Medulla oblongata (tissue), 1 donor: Measurements from ENCODE around the gene KBTBD4.

Source experiments
- DNase-seq: peaks from one replicate; pipeline ENCODE4 v3.0.0-alpha.2; 2015; ENCODE audit errors: extremely low spot score

KBTBD4 gene

GRCh38 chr11:47578524-47579494, at the start of gene KBTBD4, which contains the start of gene NDUFS3:
Gene KBTBD4, minus strand, starts transcription at chr11:47578970. Its CDS starts 19 bp downstream, at chr11:47578951.
Gene NDUFS3, plus strand, starts transcription at chr11:47579074. Its CDS starts 18 bp downstream, at chr11:47579092.
- peak; percentile 94 for DNase-seq

GRCh38 chr11:47628026-47628425, 49.3 kb upstream of the KBTBD4 start:
- no peak for DNase-seq

GRCh38 chr11:47626234-47626633, 47.5 kb upstream of the KBTBD4 start:
- no peak for DNase-seq

- DNase-seq: peak; percentile 51
Observed at GRCh38 chr11:47620836-47621378, 42.1 kb upstream of the KBTBD4 start.

GRCh38 chr11:47617417-47617809, 38.6 kb upstream of the KBTBD4 start:
- no peak for DNase-seq

GRCh38 chr11:47616726-47617416, 38.1 kb upstream of the KBTBD4 start:
- DNase-seq: peak; percentile 80

GRCh38 chr11:47615249-47615648, 36.5 kb upstream of the KBTBD4 start:
- DNase-seq: no peak

GRCh38 chr11:47611348-47611794, 32.6 kb upstream of the KBTBD4 start:
- DNase-seq: peak; percentile 88

- DNase-seq: no peak
Observed at GRCh38 chr11:47609675-47610074, 30.9 kb upstream of the KBTBD4 start.

GRCh38 chr11:47607380-47607779, 28.6 kb upstream of the KBTBD4 start:
- peak; percentile 44 for DNase-seq

GRCh38 chr11:47606731-47607130, 28.0 kb upstream of the KBTBD4 start:
- no peak for DNase-seq

- DNase-seq: no peak
Observed at GRCh38 chr11:47605921-47606320, 27.2 kb upstream of the KBTBD4 start.

GRCh38 chr11:47603295-47603694, 24.5 kb upstream of the KBTBD4 start:
- DNase-seq: no peak

GRCh38 chr11:47599902-47600301, 21.1 kb upstream of the KBTBD4 start:
- DNase-seq: peak; percentile 55

- no peak for DNase-seq
Observed at GRCh38 chr11:47595967-47596366, 17.2 kb upstream of the KBTBD4 start.

GRCh38 chr11:47595029-47595428, 16.3 kb upstream of the KBTBD4 start:
- peak; percentile 80 for DNase-seq

GRCh38 chr11:47593934-47594855, 15.4 kb upstream of the KBTBD4 start, which contains the start of gene C1QTNF4:
Gene C1QTNF4, minus strand, starts transcription at chr11:47594411. Its CDS starts 3,601 bp downstream, at chr11:47590810.
- DNase-seq: no peak

- no peak for DNase-seq
Observed at GRCh38 chr11:47593492-47593933, 14.7 kb upstream of the KBTBD4 start.

GRCh38 chr11:47592970-47593369, 14.2 kb upstream of the KBTBD4 start:
- no peak for DNase-seq

GRCh38 chr11:47592251-47592650, 13.5 kb upstream of the KBTBD4 start:
- DNase-seq: no peak

- no peak for DNase-seq
Observed at GRCh38 chr11:47591764-47592163, 13.0 kb upstream of the KBTBD4 start.
